HG03558 (cell line): ENCODE results near the gene PLEKHA8.
A peak's percentile ranks its signal among the peaks of the same experiment; 100 is the strongest.

Source experiments
- ATAC-seq: cut with Tn5 transposase; IDR thresholded peaks from one replicate; pipeline ENCODE4 v1.9.1; 2021; ENCODE audit warnings: moderate number of reproducible peaks; ENCODE audit not compliant: unreplicated experiment; ENCODE audit errors: extremely low read depth

PLEKHA8 gene, protein sequence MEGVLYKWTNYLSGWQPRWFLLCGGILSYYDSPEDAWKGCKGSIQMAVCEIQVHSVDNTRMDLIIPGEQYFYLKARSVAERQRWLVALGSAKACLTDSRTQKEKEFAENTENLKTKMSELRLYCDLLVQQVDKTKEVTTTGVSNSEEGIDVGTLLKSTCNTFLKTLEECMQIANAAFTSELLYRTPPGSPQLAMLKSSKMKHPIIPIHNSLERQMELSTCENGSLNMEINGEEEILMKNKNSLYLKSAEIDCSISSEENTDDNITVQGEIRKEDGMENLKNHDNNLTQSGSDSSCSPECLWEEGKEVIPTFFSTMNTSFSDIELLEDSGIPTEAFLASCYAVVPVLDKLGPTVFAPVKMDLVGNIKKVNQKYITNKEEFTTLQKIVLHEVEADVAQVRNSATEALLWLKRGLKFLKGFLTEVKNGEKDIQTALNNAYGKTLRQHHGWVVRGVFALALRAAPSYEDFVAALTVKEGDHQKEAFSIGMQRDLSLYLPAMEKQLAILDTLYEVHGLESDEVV

DNA sequence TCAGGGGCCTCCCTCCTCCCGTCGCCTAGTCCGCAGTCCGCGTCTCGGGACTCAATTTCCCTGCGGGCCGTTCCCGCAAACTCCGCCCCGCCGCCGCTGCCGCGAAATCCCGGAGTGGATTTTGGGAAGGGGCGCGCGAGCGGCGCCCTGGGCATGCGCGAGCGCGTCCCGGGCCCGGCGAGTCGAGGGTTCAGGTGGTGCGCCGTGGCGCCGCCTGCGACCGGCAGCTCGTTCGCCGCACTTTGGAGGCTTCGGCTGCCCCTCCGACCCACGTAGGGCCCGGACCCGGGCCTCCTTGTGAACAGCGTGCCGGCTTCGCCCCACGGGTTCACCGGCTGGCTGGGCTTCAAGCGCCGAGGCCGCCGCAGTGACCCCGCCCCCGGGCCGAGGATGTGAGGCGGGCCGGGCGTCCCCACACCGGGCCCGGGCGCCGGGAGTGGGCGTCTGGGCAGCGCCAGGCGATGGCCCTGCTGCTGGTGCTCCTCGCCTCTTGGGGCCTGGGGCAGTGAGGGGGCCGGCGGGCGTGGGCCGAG is at the start of gene PLEKHA8:
Gene PLEKHA8 (plus strand): TSS at position 197 of the 533 bp plus-strand sequence. CDS start 351 bp downstream, outside the sequence.
- ATAC-seq = peak; percentile 22

DNA sequence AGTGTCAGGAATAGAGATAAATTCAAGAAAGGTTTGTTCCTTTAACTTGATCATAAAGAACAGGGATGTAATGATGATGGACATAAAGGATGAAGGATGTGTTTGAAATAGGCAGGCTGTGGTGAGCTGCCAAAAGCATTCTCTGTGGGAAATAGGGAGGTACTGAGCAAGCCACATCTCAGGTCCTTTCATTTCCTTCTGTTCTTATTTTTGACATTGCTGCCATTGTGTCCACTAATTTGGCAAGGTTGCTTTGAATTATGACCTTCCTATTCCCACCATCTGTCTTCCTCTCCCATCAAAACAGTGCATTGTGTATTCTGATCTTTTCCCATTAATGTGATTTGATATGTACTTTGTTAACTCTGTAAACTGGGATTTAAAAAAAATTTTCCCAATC is 48.1 kb upstream of the PLEKHA8 start:
- no peak for ATAC-seq

DNA sequence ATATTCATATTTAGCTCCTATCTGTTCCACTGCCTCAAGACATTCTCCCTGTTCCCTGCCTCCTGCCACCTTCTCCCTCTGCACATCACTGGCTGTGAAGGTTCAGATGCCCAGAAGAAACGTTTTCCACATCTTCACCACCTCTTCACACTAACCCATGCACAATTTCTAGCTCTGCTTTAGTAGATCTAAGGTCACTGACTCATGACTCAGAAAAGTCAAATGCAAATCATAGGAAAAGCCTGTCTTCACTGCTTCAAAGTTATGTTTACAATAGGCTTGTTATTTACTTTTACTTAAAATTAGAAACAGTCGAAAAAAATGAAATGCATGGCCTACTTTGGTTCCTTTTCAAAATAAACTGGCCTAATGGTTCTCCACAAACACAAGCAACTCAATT is 41.1 kb upstream of the PLEKHA8 start:
- no peak for ATAC-seq

DNA sequence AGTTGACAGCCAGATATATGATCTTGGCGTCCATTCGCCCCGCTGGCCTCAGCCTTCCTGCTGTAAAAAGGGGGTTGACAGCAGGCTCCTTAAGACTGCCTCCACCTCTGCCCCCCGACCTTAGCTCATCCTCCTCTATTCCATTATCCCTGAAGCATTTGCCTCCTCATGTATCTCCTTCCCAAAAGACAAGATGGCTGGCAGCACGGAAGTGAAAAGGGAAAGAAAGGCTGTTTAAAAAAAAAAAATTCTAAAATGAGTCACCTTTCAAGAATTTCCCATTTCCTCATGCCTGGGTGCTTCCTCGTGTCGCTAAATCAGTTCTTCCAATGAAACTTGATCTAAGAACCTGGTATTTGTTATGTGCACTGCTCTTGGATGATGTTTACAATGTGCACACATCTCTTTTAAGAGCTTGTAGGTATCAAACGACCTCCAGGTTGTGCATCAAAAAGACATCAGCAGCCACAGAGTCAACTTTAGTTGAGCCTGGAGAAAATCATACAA is 40.3 kb upstream of the PLEKHA8 start:
- no peak for ATAC-seq

DNA sequence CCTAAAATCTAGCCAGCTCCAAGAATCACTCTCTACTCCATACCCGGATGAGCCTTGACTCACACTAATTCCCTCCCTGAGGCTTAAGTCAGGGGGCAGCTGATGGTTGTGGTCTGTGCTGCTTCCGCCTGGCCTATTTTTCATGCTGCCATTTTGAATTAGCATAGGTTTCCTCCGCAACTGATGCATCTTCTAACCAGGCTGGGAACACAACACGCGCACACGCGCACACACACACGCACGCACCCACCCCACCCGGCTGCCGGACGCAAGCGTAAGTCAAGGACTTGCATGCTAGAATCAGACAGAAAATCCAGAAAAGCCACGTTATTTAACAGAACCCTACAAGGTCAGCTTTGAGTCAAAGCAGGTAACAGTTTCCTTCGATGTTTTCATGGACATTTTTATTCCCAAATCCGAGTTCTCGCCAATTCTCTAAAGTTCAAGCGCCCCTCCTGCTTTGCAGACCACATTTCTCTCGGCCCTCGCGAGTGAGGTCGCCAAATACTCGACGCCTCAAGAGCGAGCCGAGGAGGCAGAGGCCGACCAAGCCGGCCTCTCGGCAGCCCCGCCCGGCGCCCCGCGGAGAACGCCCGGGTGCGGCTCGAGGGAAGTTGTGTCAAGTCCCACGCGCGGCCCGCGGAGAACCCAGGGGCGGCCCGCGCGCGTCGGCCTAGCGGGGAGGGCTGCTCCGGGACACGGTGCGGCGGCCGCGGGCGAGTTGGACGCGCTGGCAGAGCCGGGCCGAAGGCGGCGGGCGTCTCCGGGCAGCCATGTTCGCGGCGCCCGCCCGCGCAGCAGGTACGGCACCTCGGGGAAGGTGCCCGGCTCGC is 39.6 kb upstream of the PLEKHA8 start:
- ATAC-seq = no peak

DNA sequence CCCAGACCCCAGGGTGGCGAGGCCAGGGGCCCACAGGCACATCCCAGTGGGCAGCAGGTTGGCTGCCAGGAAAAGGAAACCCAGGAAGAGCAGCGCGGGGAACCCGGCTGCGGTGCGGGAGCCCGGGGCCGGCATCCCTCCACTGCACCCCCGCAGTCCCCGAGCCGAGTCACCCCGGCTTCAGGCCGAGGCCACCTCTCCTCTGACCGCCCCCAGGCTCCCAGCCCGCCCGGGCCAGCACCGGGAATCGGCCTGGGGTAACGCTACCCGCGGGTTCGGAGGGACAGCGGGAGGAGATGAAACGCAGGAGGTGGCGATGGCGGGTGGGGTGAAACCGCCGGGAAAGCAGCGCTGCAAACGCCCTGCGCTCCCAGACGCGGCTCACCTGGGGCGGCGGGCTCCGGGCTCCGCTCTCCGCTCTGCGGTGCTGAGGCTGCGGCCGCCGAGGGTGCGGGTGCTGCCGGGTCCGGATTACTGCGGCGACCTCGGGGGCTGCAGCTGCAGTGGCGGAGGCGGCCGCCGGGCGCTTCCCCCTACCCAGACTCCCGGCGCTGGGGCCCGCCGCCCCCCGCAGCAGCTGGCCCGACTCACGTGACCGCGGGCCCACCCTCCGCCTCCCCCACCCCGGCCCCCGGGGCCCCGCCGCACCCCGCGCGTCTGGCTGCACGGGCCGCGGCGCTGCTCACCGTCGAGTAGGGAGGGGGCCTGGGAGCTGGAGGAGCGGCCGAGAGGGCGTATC is 38.8 kb upstream of the PLEKHA8 start, which contains the start of gene SCRN1:
Gene SCRN1 (minus strand): TSS at position 545 of the 739 bp plus-strand sequence. CDS start 20,734 bp downstream, outside the sequence.
- ATAC-seq = no peak

DNA sequence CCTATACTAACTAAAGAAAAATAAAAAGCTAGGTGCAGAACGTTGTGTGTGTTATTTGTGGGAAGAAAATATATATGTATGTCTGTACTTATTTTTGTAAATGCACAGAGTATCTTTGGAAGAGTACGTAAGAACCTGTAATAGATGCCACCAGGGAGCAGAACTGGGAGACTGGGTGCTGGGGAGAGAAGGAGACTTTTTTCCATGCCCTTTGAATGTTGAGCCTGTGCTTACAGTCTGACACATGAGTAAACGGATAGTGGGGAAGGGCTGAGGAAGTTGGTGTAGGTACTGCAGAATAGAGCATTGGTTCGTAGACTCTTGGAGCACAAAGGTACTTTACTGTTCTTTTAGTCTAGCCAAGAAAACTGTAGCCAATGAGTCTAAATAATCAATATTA is 37.3 kb upstream of the PLEKHA8 start:
- no peak for ATAC-seq

DNA sequence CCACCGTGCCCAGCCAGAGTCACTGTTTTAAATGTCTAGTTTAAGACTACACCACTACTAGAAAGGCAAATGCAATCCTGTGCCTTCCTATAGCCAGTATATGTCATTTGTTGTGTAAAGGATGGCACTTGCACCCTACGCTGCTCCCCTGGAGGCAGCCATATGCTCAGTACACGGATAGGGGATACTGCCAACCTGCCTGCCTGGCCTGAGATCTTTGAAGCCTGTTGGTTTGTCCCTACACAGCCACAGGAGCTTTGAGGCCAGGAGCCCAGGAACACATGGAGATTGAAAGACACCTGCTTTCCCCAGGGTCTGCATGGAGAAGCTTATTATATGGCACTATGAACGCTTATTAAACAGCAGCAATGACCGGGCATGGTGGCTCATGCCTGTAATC is 36.3 kb upstream of the PLEKHA8 start:
- no peak for ATAC-seq

DNA sequence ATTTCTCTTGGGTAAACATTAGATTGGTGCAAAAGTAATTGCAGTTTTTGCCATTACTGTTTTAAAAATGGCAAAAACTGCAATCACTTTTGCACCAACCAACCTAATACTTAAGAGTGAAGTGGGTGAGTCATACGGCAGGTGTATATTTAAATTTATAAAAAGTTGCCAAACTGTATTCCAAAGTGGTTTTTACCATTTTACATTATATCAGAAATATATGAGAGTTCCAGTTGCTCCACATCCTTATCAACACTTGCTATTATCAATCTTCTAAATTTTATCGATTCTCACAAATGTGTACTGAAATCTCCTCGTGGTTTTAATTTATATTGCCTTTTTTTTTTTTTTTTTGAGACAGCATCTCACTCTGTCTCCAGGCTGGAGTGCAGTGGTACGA is 35.1 kb upstream of the PLEKHA8 start:
- no peak for ATAC-seq

DNA sequence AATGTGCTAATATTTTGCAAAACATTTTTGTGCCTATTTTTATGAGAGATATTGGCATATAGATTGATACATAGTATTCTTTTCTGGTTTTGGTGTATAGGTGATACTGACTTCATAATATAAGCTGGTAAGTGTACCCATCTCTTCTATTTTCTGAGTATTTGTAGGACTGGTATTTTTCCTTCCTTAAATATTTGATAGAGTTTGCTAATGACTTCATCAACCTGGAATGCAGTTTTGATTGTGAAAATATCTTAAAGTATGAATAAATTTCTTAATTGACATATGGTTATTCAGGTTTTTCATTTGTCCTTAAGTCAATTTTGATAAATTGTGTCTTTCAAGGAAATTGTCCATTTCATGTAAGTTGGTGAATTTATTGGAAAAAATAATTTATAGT is 32.6 kb upstream of the PLEKHA8 start:
- ATAC-seq = no peak

DNA sequence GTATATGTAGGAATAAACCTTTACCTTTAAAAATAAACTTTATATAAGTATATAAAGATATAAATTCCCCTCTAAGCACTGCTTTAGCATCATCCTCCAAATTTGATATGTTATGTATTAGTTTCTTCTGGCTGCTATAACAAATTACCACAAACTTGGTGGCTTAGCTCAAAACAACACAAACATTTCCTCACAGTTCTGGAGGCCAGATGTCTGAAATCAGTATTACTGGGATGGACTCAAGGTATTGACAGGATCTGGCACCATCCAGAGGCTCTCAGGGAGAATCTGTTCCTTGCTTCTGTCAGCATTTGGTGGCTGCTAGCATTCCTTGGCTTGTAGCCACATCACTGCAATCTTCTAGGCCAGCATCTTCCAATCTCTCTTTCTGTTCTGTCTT is 31.9 kb upstream of the PLEKHA8 start:
- ATAC-seq = no peak

DNA sequence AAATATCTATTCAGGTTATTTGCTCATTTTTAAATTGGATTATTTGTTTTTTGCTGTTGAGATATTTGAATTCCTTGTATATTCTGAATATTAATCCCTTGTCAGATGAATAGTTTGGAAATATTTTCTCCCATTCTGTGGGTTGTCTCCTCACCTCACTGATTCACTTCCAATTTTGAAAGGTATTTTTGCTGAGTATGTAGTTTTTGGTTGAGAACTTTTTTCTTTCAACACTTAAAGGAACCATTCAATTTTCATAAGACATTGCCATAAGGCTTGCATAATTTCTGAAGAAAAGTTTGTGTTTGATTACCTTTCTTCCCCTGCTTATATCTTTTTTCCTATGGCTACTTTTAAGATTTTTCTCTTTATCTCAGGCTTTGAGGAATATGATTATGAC is 29.7 kb upstream of the PLEKHA8 start:
- ATAC-seq = no peak

DNA sequence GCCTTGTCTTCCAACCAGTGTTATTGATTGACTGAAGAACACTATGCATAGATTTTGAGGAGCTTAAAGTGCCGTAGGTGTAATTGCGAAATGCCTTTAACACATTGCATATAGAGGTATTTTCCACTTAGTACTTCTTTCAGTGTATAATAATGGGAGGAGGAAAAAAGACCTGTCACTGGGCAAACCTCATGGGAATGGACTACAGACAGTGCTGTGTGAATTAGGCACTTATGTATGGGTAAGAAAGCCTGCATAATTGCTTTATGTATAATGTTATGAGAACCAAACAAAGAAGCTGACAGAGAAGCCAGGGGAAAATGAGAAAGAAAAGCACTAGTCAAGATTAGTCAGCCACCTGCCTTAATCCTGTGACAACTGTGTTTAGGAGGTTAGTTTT is 26.2 kb upstream of the PLEKHA8 start:
- ATAC-seq = no peak

DNA sequence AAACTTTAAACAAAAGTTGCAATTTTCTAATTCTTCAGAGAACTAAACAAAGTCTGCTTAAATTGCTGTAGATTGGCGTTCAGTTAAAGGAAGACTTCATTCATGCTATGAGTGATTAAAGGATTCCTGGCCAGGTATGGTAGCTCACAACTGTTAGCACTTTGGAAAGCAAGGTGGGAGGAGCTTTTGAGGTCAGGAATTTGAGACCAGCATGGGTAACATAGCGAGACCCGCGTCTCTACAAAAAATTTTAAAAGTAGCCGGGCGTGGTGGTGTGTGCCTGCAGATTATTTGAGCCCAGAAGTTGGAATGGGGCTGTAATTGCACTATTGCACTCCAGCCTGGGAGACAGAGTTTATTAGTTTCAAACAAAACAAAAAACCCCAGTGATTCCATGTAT is 25.1 kb upstream of the PLEKHA8 start:
- ATAC-seq = no peak

DNA sequence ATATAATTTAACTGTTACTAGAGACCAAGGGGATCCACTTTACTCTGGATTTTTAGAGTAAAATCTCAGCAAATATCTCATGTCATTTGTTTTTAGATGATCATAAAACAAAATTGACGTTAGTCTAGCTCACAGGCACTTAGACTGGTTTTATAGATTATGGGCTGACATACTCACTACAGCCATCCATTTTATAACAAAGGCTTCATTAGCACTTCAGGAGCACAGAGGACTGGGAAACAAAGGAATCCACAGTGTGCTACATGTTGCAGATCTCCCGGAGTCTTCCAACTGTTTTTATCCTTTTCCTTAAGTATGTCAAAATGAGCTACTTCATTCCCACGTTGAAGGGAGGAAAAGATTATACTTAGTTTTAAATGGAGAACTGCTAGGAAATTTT is 22.7 kb upstream of the PLEKHA8 start:
- ATAC-seq = no peak

DNA sequence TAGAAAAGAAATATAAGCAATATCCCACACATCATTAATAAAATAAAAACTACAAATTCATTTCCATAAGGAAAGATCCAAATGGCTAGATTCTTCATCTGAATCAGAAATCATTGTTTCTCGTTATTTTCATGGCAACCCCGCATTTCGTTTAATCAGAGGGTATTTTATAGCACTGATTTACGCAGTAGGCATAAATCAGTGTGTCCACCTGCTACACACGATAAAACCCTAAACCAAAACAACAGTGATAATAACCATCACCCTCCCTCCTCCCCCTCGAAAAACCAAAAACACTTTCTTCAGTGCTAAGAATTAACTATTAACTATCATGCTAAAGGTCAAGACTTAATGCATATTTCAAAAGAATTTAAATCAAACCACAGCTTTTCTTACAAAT is 18.2 kb upstream of the PLEKHA8 start:
- ATAC-seq = no peak

DNA sequence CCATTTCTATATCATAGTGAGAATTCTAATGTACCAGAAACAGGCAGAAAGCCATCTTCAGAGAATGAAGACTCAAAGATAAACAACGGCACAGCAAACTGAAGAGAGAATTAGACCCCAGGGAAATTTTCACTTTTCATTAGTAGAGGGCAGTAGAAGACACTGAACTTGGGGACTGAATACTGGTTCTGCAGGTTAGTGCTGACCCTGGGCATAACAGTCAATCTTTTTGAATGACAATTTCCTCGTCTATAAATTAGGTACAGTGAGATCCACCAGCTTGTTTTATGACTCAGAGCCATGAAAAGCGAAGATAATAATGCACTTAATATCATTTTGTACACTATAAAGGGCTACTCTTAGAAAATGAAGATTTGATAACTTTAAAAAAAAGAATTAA is 15.5 kb upstream of the PLEKHA8 start:
- no peak for ATAC-seq

DNA sequence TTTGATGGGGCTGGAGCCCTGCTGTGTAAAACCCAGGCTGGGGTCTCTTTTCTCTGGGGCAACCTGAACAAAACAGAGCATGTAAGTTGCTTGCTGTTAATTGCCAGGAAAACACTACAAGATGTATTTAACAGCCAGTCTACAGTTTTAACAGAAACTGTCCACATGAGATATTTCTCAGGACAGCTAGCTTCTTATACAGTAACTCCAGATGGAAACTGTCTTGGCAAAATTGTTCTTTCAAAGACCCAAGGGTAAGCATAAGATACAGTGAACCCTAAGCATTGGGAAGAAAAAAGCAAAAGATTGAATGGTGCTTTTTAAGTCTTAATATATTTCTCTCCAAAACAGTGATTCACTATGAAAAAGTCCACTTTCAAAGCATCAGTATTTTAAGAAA is 9.8 kb upstream of the PLEKHA8 start:
- no peak for ATAC-seq

DNA sequence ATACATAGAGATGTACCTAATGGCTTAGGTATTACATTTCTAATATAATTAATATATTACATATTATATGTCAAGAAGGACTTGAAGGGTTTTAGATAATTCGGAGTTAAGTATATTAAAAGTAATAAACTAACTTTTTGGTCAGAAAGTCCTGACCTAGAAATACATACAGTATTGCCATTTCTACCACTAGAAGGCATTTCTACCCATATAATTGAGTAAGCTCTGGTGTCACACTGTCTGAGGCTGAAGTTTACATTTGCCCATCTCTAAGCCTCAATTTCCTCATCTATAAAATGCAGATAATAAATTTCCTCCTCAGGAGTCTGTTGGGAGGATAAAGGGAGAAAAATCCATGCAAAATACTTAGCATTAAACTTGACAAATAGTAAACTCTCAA is 8.8 kb upstream of the PLEKHA8 start:
- ATAC-seq = no peak

DNA sequence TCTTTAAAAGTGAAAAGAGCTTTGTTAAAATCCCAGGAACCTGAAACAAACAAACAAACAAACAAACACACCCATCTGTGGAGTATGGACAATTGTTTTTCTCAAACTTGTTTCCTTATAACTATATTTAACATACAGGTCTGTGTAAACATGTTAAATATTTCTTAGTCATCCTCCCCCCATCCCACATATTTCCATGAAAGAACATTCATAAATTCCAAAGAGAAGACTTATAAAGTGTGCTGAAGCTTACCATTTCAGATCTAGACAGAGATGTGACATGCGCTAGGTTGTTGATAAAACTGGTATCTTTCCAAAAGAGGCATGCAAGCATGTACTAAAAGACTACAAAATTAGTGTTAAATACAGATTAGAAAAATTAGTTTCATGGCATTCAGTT is 8.3 kb upstream of the PLEKHA8 start:
- ATAC-seq = no peak
